Esophagus muscularis mucosa (tissue), 4 donors: ENCODE results near the gene HIVEP2. TPM values are rescaled to one million over a fixed set of nuclear protein-coding genes. Genes with fewer than 3 reads are reported as not detected.

ENCODE experiments used
- DNase-seq: peaks from one replicate; pipeline ENCODE4 v3.0.0-alpha.2; 2017; ENCODE audit errors: extremely low spot score
- H3K27ac ChIP-seq, 4 donors: fragments of 200-600 bp; sonication (generic); replicated peaks in 1 of 4; 1 replicate in 3 of 4; 2 replicates in 1 of 4; pipeline ENCODE4 v1.5.1; 2016 to 2019; ENCODE audit warnings: mild to moderate bottlenecking in 1 of 4
- H3K27me3 ChIP-seq, 4 donors: fragments of 200-600 bp; sonication (generic); one replicate each; pipeline versions ENCODE4 v1.5.1 to v1.6.0; 2016 to 2019
- H3K36me3 ChIP-seq, 4 donors: fragments of 200-600 bp; sonication (generic); one replicate each; pipeline ENCODE4 v1.5.1; 2016 to 2019
- H3K4me1 ChIP-seq, 4 donors: fragments of 200-600 bp; sonication (generic); one replicate each; pipeline ENCODE4 v1.5.1; 2016 to 2019
- H3K4me3 ChIP-seq, 4 donors: fragments of 200-600 bp; sonication (generic); 1 replicate in 2 of 4; 2 replicates in 2 of 4; pipeline ENCODE4 v1.5.1; 2016 to 2019; ENCODE audit warnings: mild to moderate bottlenecking in 4 of 4, moderate library complexity in 1 of 4
- H3K9me3 ChIP-seq, 4 donors: fragments of 200-600 bp; sonication (generic); 1 replicate in 3 of 4; 2 replicates in 1 of 4; pipeline ENCODE4 v1.5.1; 2016 to 2019
- CTCF ChIP-seq, 3 experiments: fragments of 200-600 bp in 2 of 3; fragments of 450-650 bp in 1 of 3; sonication (generic) in 2 of 3; IDR thresholded peaks; one replicate each; pipeline ENCODE4 v1.5.1; 2017 to 2019; ENCODE audit warnings: antibody characterized with exemption in 3 of 3, mild to moderate bottlenecking in 2 of 3, moderate library complexity in 1 of 3
- EP300 ChIP-seq: sonication (generic); formaldehyde crosslinking; IDR thresholded peaks from one replicate; pipeline ENCODE4 v1.6.1; 2017; ENCODE audit warnings: antibody characterized with exemption
- POLR2A ChIP-seq: fragments of 450-650 bp; IDR thresholded peaks from one replicate; pipeline ENCODE4 v1.6.1; 2017; ENCODE audit warnings: antibody characterized with exemption, moderate library complexity, mild to moderate bottlenecking, low read depth
- POLR2AphosphoS5 ChIP-seq, 2 donors: sonication (generic); formaldehyde crosslinking; IDR thresholded peaks; one replicate each; pipeline ENCODE4 v1.6.1; 2017; ENCODE audit warnings: antibody characterized with exemption in 2 of 2
- WGBS: methylation state at CpG from one replicate; pipeline ENCODE4 v1.1.5; 2018; 5-methylcytosine and 5-hydroxymethylcytosine counted together
- intact Hi-C: fragments of 100-400 bp; cut with DNase I; formaldehyde crosslinking; loops from one replicate; pipeline ENCODE4 v1.15.1; 2023
- total RNA-seq, 4 donors: library from RNA; depleted of rRNA; stranded (reverse); fragments of >200 nt; gene quantifications; one replicate each; pipeline versions ENCODE4 v1.1.0 to v1.2.1, GENCODE V29; 2016

Gene HIVEP2
- total RNA-seq, 4 donors from 2014 or later, result 20.3 to 29.3 (median 22.1) TPM

- intact Hi-C loops, result no loop called here
- H3K36me3 ChIP-seq, result no peaks in the 10 kb centered on the region
- WGBS, result 92% methylated on average over 5 of the region's 5 CpGs
- no peak overlapping the region for H3K27ac ChIP-seq
- no peaks in the 10 kb centered on the region for H3K4me1 ChIP-seq
- no peaks in the 10 kb centered on the region for H3K9me3 ChIP-seq
- no peak overlapping the region for H3K4me3 ChIP-seq
- no peak for DNase-seq
- no peaks in the 10 kb centered on the region for H3K27me3 ChIP-seq
- no peak for TF ChIP-seq POLR2A
- no peak for TF ChIP-seq EP300
- no peak for TF ChIP-seq CTCF (IDR thresholded peaks at IDR 0.05)
- no peak for TF ChIP-seq POLR2AphosphoS5 (IDR thresholded peaks at IDR 0.05)
Measured at GRCh38 chr6:142953373-142954273, 8.6 kb upstream of the HIVEP2 start.

DNA sequence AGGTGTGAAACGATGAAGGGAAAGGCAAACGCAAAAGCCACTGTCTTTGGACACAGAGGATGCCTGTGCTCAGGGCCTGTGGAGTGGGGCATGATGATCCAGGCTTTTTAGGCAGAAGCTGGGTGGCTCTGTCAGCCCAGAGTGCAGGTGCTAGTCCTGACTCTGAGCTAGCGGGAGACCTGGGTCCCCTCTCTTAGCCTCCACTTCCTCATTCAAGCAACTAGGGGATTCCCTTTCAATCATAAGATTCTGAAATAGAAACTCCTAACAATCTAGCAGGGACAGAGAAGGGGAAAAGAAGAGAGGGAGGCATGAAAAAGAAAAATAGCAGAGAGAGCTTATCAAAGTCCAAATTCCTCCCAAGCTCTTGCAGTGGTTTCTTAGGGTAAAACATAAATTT is 7.6 kb upstream of the HIVEP2 start:
- intact Hi-C loops, result no loop called here
- no peak for TF ChIP-seq EP300
- TF ChIP-seq POLR2AphosphoS5 (IDR thresholded peaks at IDR 0.05), result no peak
- no peak for TF ChIP-seq POLR2A
- no peak for TF ChIP-seq CTCF (IDR thresholded peaks at IDR 0.05)
- H3K4me3 ChIP-seq, result no peak overlapping the region
- H3K4me1 ChIP-seq, result peaks cover 6 to 8% (median 7%) of the 10 kb centered on the region in 4 donors
- H3K36me3 ChIP-seq, result no peaks in the 10 kb centered on the region
- no peak overlapping the region for H3K27ac ChIP-seq
- no peaks in the 10 kb centered on the region for H3K9me3 ChIP-seq
- H3K27me3 ChIP-seq, result no peaks in the 10 kb centered on the region
- DNase-seq, result no peak
- WGBS, result 90% methylated on average over 3 of the region's 3 CpGs

DNA sequence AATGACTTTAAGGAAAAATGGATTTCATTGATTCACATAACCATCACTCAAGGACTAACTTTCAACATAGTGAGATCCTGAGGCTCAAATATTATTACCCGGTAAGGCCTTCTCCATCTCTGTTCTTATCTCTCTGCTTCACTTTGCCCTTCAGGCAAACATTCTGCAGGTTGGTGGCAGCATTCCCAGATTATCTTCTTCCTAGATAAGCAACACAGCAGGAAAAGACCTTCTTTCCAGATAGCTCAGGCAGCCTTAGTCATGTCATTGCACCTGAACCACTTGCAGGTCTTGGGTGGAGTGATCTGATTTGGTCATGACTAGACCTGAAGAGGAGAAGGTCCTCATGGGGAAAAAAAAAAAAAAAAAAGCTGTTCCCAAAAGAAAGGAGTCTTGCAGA is 5.3 kb upstream of the HIVEP2 start:
- TF ChIP-seq CTCF (IDR thresholded peaks at IDR 0.05) (no peak), POLR2A (no peak), EP300 (no peak), POLR2AphosphoS5 (IDR thresholded peaks at IDR 0.05) (no peak)

DNA sequence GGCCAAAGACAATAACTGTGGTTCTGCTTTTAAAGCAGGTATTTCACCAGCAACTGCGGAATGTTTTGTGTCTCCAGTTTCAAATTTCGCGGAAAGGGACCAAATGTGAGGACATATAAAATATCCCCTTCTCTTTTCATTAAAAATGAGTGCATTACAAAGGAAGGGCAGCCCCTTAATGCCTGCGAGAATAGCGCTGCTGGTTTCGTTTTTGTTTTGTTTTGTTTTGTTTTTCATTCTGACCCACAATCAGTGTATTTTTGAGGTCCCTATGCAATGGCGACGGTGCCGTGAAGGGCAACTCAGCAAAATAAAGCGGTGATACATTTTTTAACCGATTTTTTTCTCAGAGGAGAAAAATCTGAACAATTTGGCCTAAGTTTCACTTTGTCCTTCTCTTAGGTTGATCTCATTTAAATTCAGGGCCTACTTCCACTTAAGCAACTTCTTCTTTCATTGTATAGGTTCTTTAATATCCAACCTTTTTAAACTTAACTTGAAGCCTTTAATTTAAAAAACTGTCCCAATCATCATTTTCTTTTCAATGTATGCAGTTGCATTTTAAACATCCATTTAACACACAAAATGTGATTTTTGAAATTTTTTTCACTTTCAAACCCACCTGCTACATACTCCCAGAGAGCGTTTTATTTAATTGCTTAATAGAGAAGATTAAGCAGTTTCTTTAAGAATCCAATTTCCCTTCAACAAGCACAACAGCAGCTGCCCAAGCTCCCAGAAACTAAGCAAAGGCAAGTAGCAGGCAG is 2.9 kb upstream of the HIVEP2 start:
- Histone ChIP-seq H3K27me3 (no peaks in the 10 kb centered on the region), H3K4me1 (peaks cover 17 to 23% (median 20%) of the 10 kb centered on the region in 4 donors), H3K36me3 (no peaks in the 10 kb centered on the region), H3K27ac (peak overlapping the region; percentile 96 to 100 (median 98)), H3K4me3 (peak overlapping the region; percentile 72 to 98 (median 94)), H3K9me3 (no peaks in the 10 kb centered on the region)
- no peak for DNase-seq
- WGBS, result 32% methylated on average over 12 of the region's 12 CpGs
- intact Hi-C loops, result loop anchor here (5.0 kb wide), 2 partner anchors 109 to 256 kb away; no protein-coding TSS in a partner anchor
- TF ChIP-seq EP300 (no peak), CTCF (IDR thresholded peaks at IDR 0.05) (peak in 1 of 3 experiments; percentile 12), POLR2AphosphoS5 (IDR thresholded peaks at IDR 0.05) (no peak), POLR2A (no peak)

More for the DNA sequence above, 5.3 kb upstream of the HIVEP2 start:
- Histone ChIP-seq H3K4me1 (peaks cover 6 to 9% (median 8%) of the 10 kb centered on the region in 4 donors), H3K27me3 (no peaks in the 10 kb centered on the region), H3K9me3 (no peaks in the 10 kb centered on the region), H3K4me3 (no peak overlapping the region), H3K36me3 (no peaks in the 10 kb centered on the region), H3K27ac (no peak overlapping the region)
- intact Hi-C loops, result no loop called here
- DNase-seq, result no peak
- WGBS, result 94% methylated on average over 1 of the region's 1 CpG
